B cell (primary cell): ENCODE data around the gene RSL24D1. TPM values are rescaled to one million over a fixed set of nuclear protein-coding genes. Genes with fewer than 3 reads are reported as not detected.

Source experiments
- ATAC-seq: fragments of 200-7000 bp; cut with Tn5 transposase; one replicate; pipeline ENCODE4 v1.10.0; 2021; ENCODE audit warnings: low read depth, mild to moderate bottlenecking, moderate number of reproducible peaks, moderate library complexity
- CTCF ChIA-PET: fragments of 350-600 bp; sonication (Branson Sonifier 250); formaldehyde crosslinking; loops from one replicate; lab custom pipeline; 2021; ENCODE audit warnings: antibody characterized with exemption, inconsistent platforms; lab: Charles Lee
- POLR2A ChIA-PET: fragments of 350-600 bp; sonication (Branson Sonifier 250); formaldehyde crosslinking; loops from one replicate; lab custom pipeline; 2021; ENCODE audit warnings: antibody characterized with exemption; lab: Charles Lee
- DNase-seq: peaks from one replicate; pipeline ENCODE4 v3.0.0; 2013
- H2AFZ ChIP-seq: 2 replicates; pipeline ENCODE4 v1.6.1; 2012; ENCODE audit warnings: mild to moderate bottlenecking, low read depth, low read length; ENCODE audit not compliant: insufficient read depth, poor library complexity, severe bottlenecking
- H3K27ac ChIP-seq, 2 donors: 1 replicate in 1 of 2; 2 replicates in 1 of 2; pipeline ENCODE4 v1.5.1; 2012 to 2013; ENCODE audit warnings: low read length in 2 of 2, mild to moderate bottlenecking in 2 of 2, moderate library complexity in 1 of 2
- H3K27me3 ChIP-seq, 4 experiments: fragments of 200-600 bp in 1 of 4; sonication (generic) in 1 of 4; replicated peaks in 1 of 4; 1 replicate in 2 of 4; 2 replicates in 2 of 4; pipeline versions ENCODE4 v1.6.1 to v1.7.0; 2013 to 2016; ENCODE audit warnings: low read length in 3 of 4, mild to moderate bottlenecking in 2 of 4, mixed read lengths in 1 of 4, moderate library complexity in 1 of 4; ENCODE audit not compliant: insufficient read depth in 4 of 4, control insufficient read depth in 3 of 4; ENCODE audit errors: control extremely low read depth in 1 of 4
- H3K36me3 ChIP-seq, 2 experiments: replicated peaks in 1 of 2; 1 replicate in 1 of 2; 2 replicates in 1 of 2; pipeline versions ENCODE4 v1.6.1 to v1.7.1; 2013; ENCODE audit warnings: low read length in 1 of 2; ENCODE audit not compliant: insufficient read depth in 2 of 2, control insufficient read depth in 1 of 2; ENCODE audit errors: control extremely low read depth in 1 of 2, extremely low read depth in 1 of 2
- H3K4me1 ChIP-seq, 2 donors: fragments of 200-600 bp in 1 of 2; sonication (generic) in 1 of 2; 1 replicate in 1 of 2; 2 replicates in 1 of 2; pipeline versions ENCODE4 v1.5.1 to v1.6.1; 2013 to 2017; ENCODE audit warnings: low read length in 2 of 2; ENCODE audit not compliant: control insufficient read depth in 2 of 2, insufficient read depth in 2 of 2
- H3K4me2 ChIP-seq: replicated peaks from 2 replicates; pipeline ENCODE3; 2012; ENCODE audit warnings: mild to moderate bottlenecking, low read depth, low read length; ENCODE audit not compliant: poor library complexity, severe bottlenecking
- H3K4me3 ChIP-seq, 5 experiments: fragments of 200-600 bp in 1 of 5; sonication (generic) in 1 of 5; 1 replicate in 3 of 5; 2 replicates in 2 of 5; pipeline versions ENCODE4 v1.5.1 to v1.7.0; 2011 to 2016; ENCODE audit warnings: low read length in 4 of 5, mild to moderate bottlenecking in 4 of 5, low read depth in 2 of 5, control low read depth in 1 of 5, moderate library complexity in 1 of 5; ENCODE audit not compliant: insufficient read depth in 1 of 5; ENCODE audit errors: control extremely low read depth in 1 of 5, extremely low read depth in 1 of 5
- H3K79me2 ChIP-seq: fragments of 200-600 bp; sonication (generic); one replicate; pipeline ENCODE4 v1.6.0; 2016; ENCODE audit warnings: low read length; ENCODE audit not compliant: control insufficient read depth, insufficient read depth
- H3K9ac ChIP-seq: fragments of 200-600 bp; sonication (generic); 2 replicates; pipeline ENCODE4 v1.6.1; 2017; ENCODE audit warnings: mild to moderate bottlenecking, low read length, moderate library complexity
- H3K9me3 ChIP-seq, 3 donors: one replicate each; pipeline versions ENCODE4 v1.6.1 to v1.7.1; 2013; ENCODE audit warnings: low read length in 2 of 3; ENCODE audit not compliant: control insufficient read depth in 2 of 3, insufficient read depth in 1 of 3; ENCODE audit errors: control extremely low read depth in 1 of 3
- H4K20me1 ChIP-seq: 2 replicates; pipeline ENCODE4 v1.6.0; 2012; ENCODE audit warnings: mild to moderate bottlenecking, low read length; ENCODE audit not compliant: insufficient read depth, control insufficient read depth, poor library complexity, severe bottlenecking
- H3K27ac Mint-ChIP-seq: one replicate; pipeline ENCODE4 v1.8.0; 2021; ENCODE audit warnings: mixed read lengths
- H3K27me3 Mint-ChIP-seq: one replicate; pipeline ENCODE4 v1.8.0; 2021; ENCODE audit warnings: mixed read lengths
- H3K4me1 Mint-ChIP-seq: one replicate; pipeline ENCODE4 v1.8.0; 2021; ENCODE audit warnings: mixed read lengths
- H3K4me3 Mint-ChIP-seq: one replicate; pipeline ENCODE4 v1.8.0; 2021; ENCODE audit warnings: mixed read lengths
- H3K9me3 Mint-ChIP-seq: one replicate; pipeline ENCODE4 v1.8.0; 2022; ENCODE audit warnings: mixed read lengths; ENCODE audit not compliant: insufficient read depth
- CTCF ChIP-seq: fragments of 200-600 bp; IDR thresholded peaks from one replicate; pipeline ENCODE4 v1.8.0; 2022; ENCODE audit warnings: antibody characterized with exemption, mild to moderate bottlenecking
- EZH2 ChIP-seq: IDR thresholded peaks from 2 replicates; pipeline ENCODE4 v1.6.1; 2012; ENCODE audit warnings: borderline replicate concordance, low read depth, mild to moderate bottlenecking, moderate library complexity, low read length; ENCODE audit not compliant: insufficient read depth, poor library complexity, severe bottlenecking
- WGBS: methylation state at CpG from one replicate; pipeline ENCODE4 v1.1.5; 2013; ENCODE audit warnings: missing lambda C conversion rate; ENCODE audit not compliant: insufficient coverage; 5-methylcytosine and 5-hydroxymethylcytosine counted together
- intact Hi-C: fragments of 100-400 bp; cut with micrococcal nuclease; formaldehyde crosslinking; loops from one replicate; pipeline ENCODE4 v1.10.0; 2022
- polyA plus RNA-seq: library from polyadenylated mRNA; depleted of rRNA; stranded (reverse); fragments of >200 nt; gene quantifications from 2 replicates; pipeline ENCODE4 v1.2.3, GENCODE V29; 2012
- total RNA-seq, 2 donors: library from RNA; stranded (reverse); fragments of 120-200 nt in 1 of 2; gene quantifications; 1 replicate in 1 of 2; 2 replicates in 1 of 2; pipeline versions ENCODE4 v1.2.3 to v1.2.4, GENCODE V29; 2013 to 2022

RSL24D1 gene
- total and polyA plus RNA-seq, 2 donors (not counting 1 experiment from before 2014, with no cell fraction given), result 25.2 to 80.7 TPM

GRCh38 chr15:55221090-55222011 lies 24.6 kb upstream of the RSL24D1 start:
- H3K27me3 Mint-ChIP-seq, result no peaks in the 10 kb centered on the region
- Histone ChIP-seq H3K79me2 (peaks cover 6% of the 10 kb centered on the region), H2AFZ (peak overlapping the region; percentile 17), H3K27ac (no peak overlapping the region), H4K20me1 (no peaks in the 10 kb centered on the region), H3K9ac (no peak overlapping the region), H3K4me1 (peaks cover 54 to 58% of the 10 kb centered on the region in 2 donors), H3K9me3 (no peaks in the 10 kb centered on the region), H3K36me3 (no peaks in the 10 kb centered on the region), H3K4me3 (no peak overlapping the region), H3K27me3 (no peaks in the 10 kb centered on the region), H3K4me2 (peak overlapping the region; percentile 86)
- ATAC-seq, result peak; percentile 25
- ChIA-PET CTCF (interaction anchor here (0.7 to 2.4 kb wide), 5 partner anchors 10 to 214 kb away, joined by 3 to 16 read pairs (median 3); partner anchors contain the start of genes PIGB and PIGBOS1), POLR2A (interaction anchor here (1.0 kb wide), 1 partner anchor 98 kb away, joined by 3 read pairs; the partner anchor contains the start of genes PIGB and PIGBOS1)
- WGBS, result 3% methylated on average over 3 of the region's 6 CpGs
- H3K4me3 Mint-ChIP-seq, result peak overlapping the region; percentile 30
- H3K9me3 Mint-ChIP-seq, result no peaks in the 10 kb centered on the region
- H3K27ac Mint-ChIP-seq, result peak overlapping the region; percentile 10
- intact Hi-C loops, result loop anchor here (1.0 to 5.0 kb wide), 2 partner anchors 36 to 187 kb away; partner anchors contain the start of genes CCPG1 and PIERCE2
- TF ChIP-seq EZH2, result no peak
- TF ChIP-seq CTCF, result no peak
- peak; percentile 33 for DNase-seq
- H3K4me1 Mint-ChIP-seq, result peaks cover 58% of the 10 kb centered on the region
